Loucy (cell line): ENCODE results near the gene RUNX2.

ENCODE experiments used
- H2AFZ ChIP-seq: fragments of 200-600 bp; sonication (generic); 2 replicates; pipeline ENCODE4 v1.6.0; 2016; ENCODE audit warnings: antibody characterized with exemption, mild to moderate bottlenecking, low read length, moderate library complexity
- H3F3A ChIP-seq: fragments of 200-600 bp; 2 replicates; pipeline ENCODE4 v1.6.0; 2016; ENCODE audit warnings: antibody characterized with exemption, low read depth, mild to moderate bottlenecking
- H3K27me3 ChIP-seq: fragments of 200-600 bp; sonication (generic); 2 replicates; pipeline ENCODE4 v1.6.1; 2014; ENCODE audit warnings: low read length, mild to moderate bottlenecking; ENCODE audit not compliant: insufficient read depth, poor library complexity, severe bottlenecking
- H3K36me3 ChIP-seq: fragments of 200-600 bp; sonication (generic); 2 replicates; pipeline ENCODE4 v1.6.1; 2016; ENCODE audit warnings: low read length; ENCODE audit not compliant: insufficient read depth
- H3K4me1 ChIP-seq: fragments of 200-600 bp; sonication (generic); 2 replicates; pipeline ENCODE4 v1.5.1; 2014; ENCODE audit warnings: low read length, mild to moderate bottlenecking; ENCODE audit not compliant: insufficient read depth, poor library complexity, severe bottlenecking
- H3K4me2 ChIP-seq: fragments of 200-600 bp; sonication (generic); 2 replicates; pipeline ENCODE4 v1.6.0; 2014; ENCODE audit warnings: antibody characterized with exemption, low read length, low read depth, mild to moderate bottlenecking; ENCODE audit not compliant: poor library complexity, severe bottlenecking
- H3K4me3 ChIP-seq: fragments of 200-600 bp; sonication (generic); 2 replicates; pipeline ENCODE4 v1.5.1; 2014; ENCODE audit warnings: low read length, mild to moderate bottlenecking, mixed read lengths; ENCODE audit not compliant: poor library complexity, severe bottlenecking
- H3K79me2 ChIP-seq: fragments of 200-600 bp; sonication (generic); 2 replicates; pipeline ENCODE4 v1.6.1; 2014; ENCODE audit warnings: low read length; ENCODE audit not compliant: insufficient read depth
- H3K9ac ChIP-seq: fragments of 200-600 bp; sonication (generic); 2 replicates; pipeline ENCODE4 v1.6.0; 2014; ENCODE audit warnings: mild to moderate bottlenecking, low read depth, low read length, moderate library complexity; ENCODE audit not compliant: poor library complexity, severe bottlenecking
- H3K9me2 ChIP-seq: fragments of 200-600 bp; sonication (generic); replicated peaks from 2 replicates; pipeline ENCODE4 v1.6.1; 2016; ENCODE audit warnings: low read depth, low read length, mixed read lengths
- H3K9me3 ChIP-seq: fragments of 200-600 bp; sonication (generic); 2 replicates; pipeline ENCODE4 v1.6.1; 2014; ENCODE audit warnings: mild to moderate bottlenecking, antibody characterized with exemption, low read length, low read depth; ENCODE audit not compliant: insufficient read depth
- H4K20me1 ChIP-seq: fragments of 200-600 bp; sonication (generic); 2 replicates; pipeline ENCODE4 v1.6.0; 2014; ENCODE audit warnings: antibody characterized with exemption, low read length, mild to moderate bottlenecking; ENCODE audit not compliant: insufficient read depth, poor library complexity, severe bottlenecking
- CTCF ChIP-seq: fragments of 200-600 bp; sonication (generic); conservative IDR thresholded peaks from 2 replicates; pipeline ENCODE4 v1.5.1; 2014; ENCODE audit warnings: mild to moderate bottlenecking, antibody characterized with exemption, low read length
- EZH2phosphoT487 ChIP-seq: fragments of 200-600 bp; IDR thresholded peaks from 2 replicates; pipeline ENCODE4 v1.6.1; 2018; ENCODE audit warnings: antibody characterized with exemption, mild to moderate bottlenecking, moderate library complexity, borderline replicate concordance

Gene RUNX2

GRCh38 chr6:45445749-45446549, 117.8 kb downstream of the RUNX2 start:
- H2AFZ ChIP-seq, result no peak overlapping the region
- peaks cover 8% of the 10 kb centered on the region; the same call in 1 of the 2 replicates for H3F3A ChIP-seq
- H3K9me3 ChIP-seq, result no peaks in the 10 kb centered on the region
- H3K27me3 ChIP-seq, result no peaks in the 10 kb centered on the region
- peak overlapping the region; percentile 64 for H3K4me2 ChIP-seq
- peaks cover 97% of the 10 kb centered on the region for H3K79me2 ChIP-seq
- peaks cover 8% of the 10 kb centered on the region for H4K20me1 ChIP-seq
- peaks cover 29% of the 10 kb centered on the region for H3K36me3 ChIP-seq
- H3K9me2 ChIP-seq, result no peaks in the 10 kb centered on the region
- peak overlapping the region; percentile 38 for H3K4me3 ChIP-seq
- H3K9ac ChIP-seq, result peak overlapping the region; percentile 44
- TF ChIP-seq CTCF, result no peak
- TF ChIP-seq EZH2phosphoT487, result no peak
- H3K4me1 ChIP-seq, result peaks cover 84% of the 10 kb centered on the region

- TF ChIP-seq EZH2phosphoT487 (no peak), CTCF (no peak)
- peaks cover 90% of the 10 kb centered on the region for H3K79me2 ChIP-seq
- peaks cover 18% of the 10 kb centered on the region for H4K20me1 ChIP-seq
- no peak overlapping the region for H2AFZ ChIP-seq
- H3K4me2 ChIP-seq, result peak overlapping the region; percentile 2
- H3K4me1 ChIP-seq, result peaks cover 84% of the 10 kb centered on the region
- H3K9me3 ChIP-seq, result no peaks in the 10 kb centered on the region
- H3K27me3 ChIP-seq, result no peaks in the 10 kb centered on the region
- no peak overlapping the region for H3K9ac ChIP-seq
- H3F3A ChIP-seq, result peaks cover 12% of the 10 kb centered on the region; the same call in 1 of the 2 replicates
- no peak overlapping the region for H3K4me3 ChIP-seq
- H3K36me3 ChIP-seq, result peaks cover 29% of the 10 kb centered on the region
- no peaks in the 10 kb centered on the region for H3K9me2 ChIP-seq
Observed at GRCh38 chr6:45447005-45447404, 118.9 kb downstream of the RUNX2 start.

GRCh38 chr6:45447716-45448115, 119.6 kb downstream of the RUNX2 start:
- TF ChIP-seq CTCF, result no peak
- no peak for TF ChIP-seq EZH2phosphoT487
- Histone ChIP-seq H4K20me1 (peaks cover 25% of the 10 kb centered on the region), H3K9ac (no peak overlapping the region), H3K27me3 (no peaks in the 10 kb centered on the region), H3K9me2 (no peaks in the 10 kb centered on the region), H3K9me3 (no peaks in the 10 kb centered on the region), H3K4me2 (no peak overlapping the region), H3K79me2 (peaks cover 90% of the 10 kb centered on the region), H3K4me3 (no peak overlapping the region), H2AFZ (no peak overlapping the region), H3K36me3 (peaks cover 26% of the 10 kb centered on the region), H3K4me1 (peaks cover 87% of the 10 kb centered on the region), H3F3A (peaks cover 12% of the 10 kb centered on the region; the same call in 1 of the 2 replicates)
